Measurements from ENCODE around the gene AMELX.

Gene AMELX

GRCh38 chrX:11293113-11293512, at the start of gene AMELX:
Gene AMELX, plus strand, starts transcription at chrX:11293413. Its CDS starts 1,376 bp downstream, at chrX:11294789.
- DNase-seq = no peak
- in situ Hi-C loops (cut with HindIII; ENCODE audit: low pct_ligation_motif_present, low pct_unique_long_range_greater_than_20kb, low sequenced_read_pairs) = no loop called here

- DNase-seq = no peak
- in situ Hi-C loops (cut with HindIII; ENCODE audit: low pct_ligation_motif_present, low pct_unique_long_range_greater_than_20kb, low sequenced_read_pairs) = no loop called here
Observed at GRCh38 chrX:11244636-11245035, 48.6 kb upstream of the AMELX start.

GRCh38 chrX:11254417-11255109, 38.6 kb upstream of the AMELX start:
- in situ Hi-C loops (cut with HindIII; ENCODE audit: low pct_ligation_motif_present, low pct_unique_long_range_greater_than_20kb, low sequenced_read_pairs) = no loop called here
- DNase-seq = no peak

GRCh38 chrX:11257290-11257689, 35.9 kb upstream of the AMELX start:
- DNase-seq = no peak
- in situ Hi-C loops (cut with HindIII; ENCODE audit: low pct_ligation_motif_present, low pct_unique_long_range_greater_than_20kb, low sequenced_read_pairs) = no loop called here

GRCh38 chrX:11257711-11258110, 35.5 kb upstream of the AMELX start:
- no peak for DNase-seq
- in situ Hi-C loops (cut with HindIII; ENCODE audit: low pct_ligation_motif_present, low pct_unique_long_range_greater_than_20kb, low sequenced_read_pairs) = no loop called here

GRCh38 chrX:11259437-11259836, 33.8 kb upstream of the AMELX start:
- in situ Hi-C loops (cut with HindIII; ENCODE audit: low pct_ligation_motif_present, low pct_unique_long_range_greater_than_20kb, low sequenced_read_pairs) = no loop called here
- no peak for DNase-seq

GRCh38 chrX:11261260-11261659, 32.0 kb upstream of the AMELX start:
- in situ Hi-C loops (cut with HindIII; ENCODE audit: low pct_ligation_motif_present, low pct_unique_long_range_greater_than_20kb, low sequenced_read_pairs) = no loop called here
- DNase-seq = peak; percentile 23

GRCh38 chrX:11264925-11265324, 28.3 kb upstream of the AMELX start:
- no peak for DNase-seq
- in situ Hi-C loops (cut with HindIII; ENCODE audit: low pct_ligation_motif_present, low pct_unique_long_range_greater_than_20kb, low sequenced_read_pairs) = no loop called here

- no peak for DNase-seq
- in situ Hi-C loops (cut with HindIII; ENCODE audit: low pct_ligation_motif_present, low pct_unique_long_range_greater_than_20kb, low sequenced_read_pairs) = no loop called here
Observed at GRCh38 chrX:11265352-11265751, 27.9 kb upstream of the AMELX start.

GRCh38 chrX:11266573-11267003, 26.6 kb upstream of the AMELX start:
- DNase-seq = no peak
- in situ Hi-C loops (cut with HindIII; ENCODE audit: low pct_ligation_motif_present, low pct_unique_long_range_greater_than_20kb, low sequenced_read_pairs) = no loop called here

GRCh38 chrX:11267425-11267824, 25.8 kb upstream of the AMELX start:
- peak; percentile 44 for DNase-seq
- in situ Hi-C loops (cut with HindIII; ENCODE audit: low pct_ligation_motif_present, low pct_unique_long_range_greater_than_20kb, low sequenced_read_pairs) = no loop called here

GRCh38 chrX:11269006-11269405, 24.2 kb upstream of the AMELX start:
- no peak for DNase-seq
- in situ Hi-C loops (cut with HindIII; ENCODE audit: low pct_ligation_motif_present, low pct_unique_long_range_greater_than_20kb, low sequenced_read_pairs) = no loop called here

GRCh38 chrX:11269996-11270395, 23.2 kb upstream of the AMELX start:
- in situ Hi-C loops (cut with HindIII; ENCODE audit: low pct_ligation_motif_present, low pct_unique_long_range_greater_than_20kb, low sequenced_read_pairs) = no loop called here
- no peak for DNase-seq

GRCh38 chrX:11272290-11272689, 20.9 kb upstream of the AMELX start:
- in situ Hi-C loops (cut with HindIII; ENCODE audit: low pct_ligation_motif_present, low pct_unique_long_range_greater_than_20kb, low sequenced_read_pairs) = no loop called here
- no peak for DNase-seq

GRCh38 chrX:11272863-11273262, 20.4 kb upstream of the AMELX start:
- DNase-seq = no peak
- in situ Hi-C loops (cut with HindIII; ENCODE audit: low pct_ligation_motif_present, low pct_unique_long_range_greater_than_20kb, low sequenced_read_pairs) = no loop called here

- no peak for DNase-seq
Observed at GRCh38 chrX:11273544-11273943, 19.7 kb upstream of the AMELX start.

GRCh38 chrX:11282043-11282442, 11.2 kb upstream of the AMELX start:
- DNase-seq = no peak
- in situ Hi-C loops (cut with HindIII; ENCODE audit: low pct_ligation_motif_present, low pct_unique_long_range_greater_than_20kb, low sequenced_read_pairs) = no loop called here

More at GRCh38 chrX:11273544-11273943, 19.7 kb upstream of the AMELX start:
- in situ Hi-C loops (cut with HindIII; ENCODE audit: low pct_ligation_motif_present, low pct_unique_long_range_greater_than_20kb, low sequenced_read_pairs) = no loop called here

GRCh38 chrX:11285651-11286050, 7.6 kb upstream of the AMELX start:
- DNase-seq = no peak
- in situ Hi-C loops (cut with HindIII; ENCODE audit: low pct_ligation_motif_present, low pct_unique_long_range_greater_than_20kb, low sequenced_read_pairs) = no loop called here

GRCh38 chrX:11287505-11287904, 5.7 kb upstream of the AMELX start:
- in situ Hi-C loops (cut with HindIII; ENCODE audit: low pct_ligation_motif_present, low pct_unique_long_range_greater_than_20kb, low sequenced_read_pairs) = no loop called here
- DNase-seq = no peak

- in situ Hi-C loops (cut with HindIII; ENCODE audit: low pct_ligation_motif_present, low pct_unique_long_range_greater_than_20kb, low sequenced_read_pairs) = no loop called here
- DNase-seq = no peak
Observed at GRCh38 chrX:11290416-11291102, 2.7 kb upstream of the AMELX start.
